Activated CD8-positive, alpha-beta memory T cell treated with anti-CD3 and anti-CD28 coated beads, Interleukin-2, amount 50 U/mL, for 24 hours (primary cell): ENCODE measurements around the gene GNAS-AS1.
"Not testable (repeated sequence)": the region's sequence is repeated elsewhere in the genome, so short reads cannot be mapped to it uniquely, and the experiment has no call there.

Experiments used
- DNase-seq: peaks from one replicate; pipeline ENCODE4 v3.0.0-alpha.2; 2020; ENCODE audit errors: extremely low read depth

GNAS-AS1 gene

DNA sequence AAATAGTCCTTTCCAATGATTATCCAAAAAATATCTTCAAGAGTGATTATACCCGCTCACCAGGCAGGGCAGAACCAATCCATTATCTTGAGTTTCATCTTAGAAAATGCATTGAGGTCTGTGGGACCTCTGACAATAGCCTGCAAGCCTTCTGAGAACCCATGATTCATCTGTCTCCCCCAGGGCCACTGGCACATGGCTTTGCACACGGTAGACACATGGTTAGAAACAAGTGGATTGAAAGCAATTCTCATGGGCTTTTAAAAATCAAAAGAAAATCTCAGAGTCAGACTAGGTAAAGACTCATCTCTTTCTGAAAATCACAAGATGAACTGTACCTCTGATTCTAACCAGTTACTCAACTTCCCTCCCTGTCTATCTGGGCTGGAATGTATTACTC, 15.5 kb downstream of the GNAS-AS1 start:
- no peak for DNase-seq

DNA sequence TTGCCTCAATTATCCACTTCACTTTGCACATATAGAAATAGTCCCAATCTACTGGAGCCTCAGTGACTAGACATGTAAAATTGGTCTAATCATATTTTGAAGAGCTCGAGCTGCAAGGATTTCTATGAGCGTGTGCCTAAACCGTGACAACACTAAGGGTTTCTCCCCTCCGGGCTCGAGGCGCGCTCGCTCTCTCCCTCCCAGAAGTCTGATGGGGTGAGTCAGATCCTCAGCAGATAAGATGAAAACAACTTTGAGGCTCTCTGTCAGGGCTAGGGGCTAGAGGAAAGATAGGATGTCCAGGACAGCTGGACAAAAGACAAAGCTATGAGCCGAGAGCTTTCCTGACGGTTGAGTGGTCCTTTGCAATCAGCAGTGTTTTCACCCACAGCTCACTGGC, 16.8 kb downstream of the GNAS-AS1 start:
- DNase-seq = no peak

DNA sequence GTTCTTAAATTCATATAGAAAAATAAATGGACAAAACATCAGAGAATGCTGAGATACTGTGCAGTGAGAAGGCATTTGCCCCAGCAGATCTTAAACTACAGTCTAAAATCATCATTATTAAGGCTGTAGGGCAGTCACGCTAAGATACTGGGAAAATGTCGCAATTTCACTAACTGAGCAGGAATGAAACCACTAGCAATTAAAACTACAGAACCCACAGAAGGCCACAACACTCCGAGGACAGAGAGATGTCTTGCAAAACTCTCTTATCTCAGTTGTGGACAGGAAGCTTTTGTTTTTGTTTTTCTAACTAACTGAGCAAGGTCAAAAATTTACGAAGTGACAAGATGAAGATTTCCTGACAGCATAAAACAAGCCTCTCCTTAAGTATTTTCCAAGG, 18.2 kb downstream of the GNAS-AS1 start:
- no peak for DNase-seq

DNA sequence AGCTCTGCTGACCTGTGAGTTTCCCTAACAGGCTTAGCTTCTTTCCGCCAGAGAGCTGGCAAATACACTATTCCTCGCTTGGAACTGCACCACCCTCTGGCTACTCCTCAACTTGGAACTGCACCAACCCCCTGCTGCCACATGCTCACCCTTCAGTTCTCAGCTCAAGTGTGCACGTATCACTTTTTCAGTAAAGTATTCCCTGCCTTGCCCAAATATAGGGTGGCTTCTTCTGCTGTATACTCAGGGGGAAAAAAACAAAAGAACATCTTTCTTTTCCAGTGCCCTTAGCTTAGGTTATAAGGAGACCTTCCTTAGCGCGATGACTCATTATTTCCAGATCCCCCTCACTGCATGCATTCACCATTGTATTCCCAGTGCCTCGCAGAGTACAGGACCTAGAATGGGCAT, 21.2 kb downstream of the GNAS-AS1 start:
- DNase-seq = no peak

DNA sequence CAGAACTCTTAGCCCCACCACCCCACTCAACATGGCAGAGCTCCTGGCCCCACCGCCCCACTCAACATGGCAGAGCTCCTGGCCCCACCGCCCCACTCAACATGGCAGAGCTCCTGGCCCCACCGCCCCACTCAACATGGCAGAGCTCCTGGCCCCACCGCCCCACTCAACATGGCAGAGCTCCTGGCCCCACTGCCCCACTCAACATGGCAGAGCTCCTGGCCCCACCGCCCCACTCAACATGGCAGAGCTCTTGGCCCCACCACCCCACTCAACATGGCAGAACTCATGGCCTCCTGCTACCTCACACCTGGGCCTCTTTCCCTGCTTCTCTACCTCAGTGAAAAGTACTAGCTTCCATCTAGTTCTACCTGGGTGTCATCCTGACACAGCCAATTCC, 21.9 kb downstream of the GNAS-AS1 start:
- not testable (repeated sequence) for DNase-seq

DNA sequence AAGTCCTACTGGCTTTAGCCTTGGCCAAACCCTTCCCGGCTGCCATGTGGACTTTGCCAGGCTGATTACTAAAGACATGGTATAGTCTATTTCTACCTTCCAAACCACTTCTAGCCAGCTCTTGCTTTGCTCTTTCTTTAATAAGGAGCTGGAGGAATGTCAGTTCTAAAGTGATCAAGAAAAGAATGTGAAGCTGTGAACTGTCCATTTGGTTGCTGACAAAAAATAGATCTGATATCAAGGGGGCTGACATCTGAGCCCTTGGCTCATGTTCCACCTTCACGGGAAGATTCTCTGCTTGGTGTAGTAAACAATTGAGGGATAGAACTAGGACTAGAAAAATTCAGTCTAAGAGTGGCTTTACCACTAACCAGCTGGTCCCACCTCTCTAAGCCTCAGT, 22.6 kb downstream of the GNAS-AS1 start:
- no peak for DNase-seq

DNA sequence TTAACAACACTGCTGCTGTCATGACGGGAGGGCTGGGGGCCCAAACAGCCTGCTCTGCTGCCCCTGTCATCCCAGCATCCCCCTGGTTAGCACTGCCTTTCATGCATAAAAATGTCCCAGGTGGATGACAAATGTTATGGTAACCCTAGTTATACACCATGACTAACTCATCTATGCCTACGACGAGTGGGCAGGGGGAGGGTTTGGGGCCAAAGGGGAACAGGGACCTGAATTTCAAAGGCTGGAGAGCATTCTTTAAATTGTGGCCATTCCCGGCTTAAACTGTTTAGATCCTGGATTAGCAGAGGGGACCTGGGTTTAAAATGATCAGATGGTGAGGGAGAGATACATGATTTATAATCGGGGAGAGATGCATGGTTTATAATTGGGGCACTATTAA, 24.4 kb downstream of the GNAS-AS1 start:
- DNase-seq = no peak

DNA sequence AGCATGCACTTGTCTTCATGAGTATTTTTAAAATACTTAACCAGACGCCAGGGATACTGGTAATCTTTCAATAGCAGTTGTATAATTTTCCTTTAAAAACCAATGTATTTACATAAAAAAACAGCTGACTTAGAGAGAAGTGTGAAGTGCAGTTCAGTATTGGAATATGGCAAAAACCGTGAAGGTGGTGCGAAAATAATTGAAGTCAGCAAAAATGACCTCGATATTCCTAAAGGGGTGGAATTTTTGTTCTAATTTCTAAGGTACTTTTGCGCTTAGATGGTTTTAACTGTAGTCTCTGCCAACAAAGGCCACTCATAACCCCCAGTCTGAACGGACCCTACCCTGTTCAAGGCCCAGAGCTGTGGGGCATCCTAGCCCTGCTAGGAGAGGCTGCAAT, 25.3 kb downstream of the GNAS-AS1 start:
- no peak for DNase-seq

DNA sequence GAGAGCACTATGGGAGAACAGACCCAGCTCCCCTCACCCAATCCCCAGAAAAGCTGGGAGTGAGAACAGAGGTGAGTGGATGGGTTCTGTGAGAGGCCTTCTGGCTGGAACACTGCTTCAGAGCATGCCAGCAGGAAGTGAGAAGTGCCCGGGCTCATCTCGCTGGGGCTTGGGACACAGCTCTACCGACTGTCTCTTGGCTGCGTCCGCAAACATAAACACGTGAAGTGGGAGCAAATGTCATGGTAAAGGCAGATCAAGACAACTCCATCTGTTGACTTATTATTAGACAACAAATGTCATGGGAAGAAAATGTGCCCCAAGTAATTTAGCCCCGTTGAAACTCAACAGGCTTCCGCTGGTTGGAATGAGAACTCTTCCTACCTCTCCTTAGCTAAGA, 25.9 kb downstream of the GNAS-AS1 start:
- DNase-seq = no peak

DNA sequence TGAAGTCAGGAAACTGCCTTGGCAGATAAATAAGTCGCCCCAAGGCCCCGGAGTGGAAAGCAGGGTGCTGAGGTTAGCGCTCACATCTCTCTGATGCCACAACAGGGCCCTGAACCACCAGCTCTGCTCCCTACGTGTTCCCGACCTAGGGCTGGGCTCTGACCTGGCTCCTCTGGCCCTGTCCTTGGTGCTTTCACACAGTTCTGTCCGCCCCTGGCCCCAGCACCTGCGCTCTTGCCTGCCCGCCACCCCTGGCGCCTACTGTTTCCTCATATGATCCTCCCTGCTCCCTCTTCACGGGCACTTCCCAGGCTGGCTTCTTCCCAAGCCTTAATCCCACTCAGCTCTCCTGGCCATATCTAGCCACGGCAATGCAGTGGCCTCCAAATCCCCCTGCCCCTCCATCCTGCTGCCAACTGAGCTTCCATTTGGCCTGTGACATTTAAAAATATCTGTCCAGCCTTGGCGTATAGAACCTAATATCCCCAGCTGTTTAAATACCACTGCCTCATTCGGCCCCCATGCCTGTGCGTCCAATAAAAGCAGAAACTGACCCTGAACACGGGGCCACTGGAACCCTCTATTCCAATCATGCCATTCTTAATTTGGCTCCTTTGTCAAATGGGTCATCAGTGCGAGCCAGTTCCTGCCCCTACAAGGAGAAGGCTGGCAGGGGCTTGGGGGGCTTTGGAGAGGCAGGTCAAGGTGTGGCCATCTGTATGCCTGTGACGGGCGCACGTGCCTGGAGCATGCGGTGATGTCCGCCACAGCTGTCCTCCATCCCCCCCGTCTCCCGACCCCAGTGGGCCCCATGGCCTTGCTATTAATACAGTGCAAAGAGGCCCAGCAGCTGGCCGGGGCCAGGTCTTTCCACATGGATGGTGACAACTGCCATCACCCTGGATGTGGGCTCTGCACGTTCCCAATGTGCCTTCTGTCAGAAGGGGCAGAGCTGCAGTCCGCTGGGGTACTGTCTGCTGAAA, 27.7 kb downstream of the GNAS-AS1 start:
- DNase-seq = no peak

DNA sequence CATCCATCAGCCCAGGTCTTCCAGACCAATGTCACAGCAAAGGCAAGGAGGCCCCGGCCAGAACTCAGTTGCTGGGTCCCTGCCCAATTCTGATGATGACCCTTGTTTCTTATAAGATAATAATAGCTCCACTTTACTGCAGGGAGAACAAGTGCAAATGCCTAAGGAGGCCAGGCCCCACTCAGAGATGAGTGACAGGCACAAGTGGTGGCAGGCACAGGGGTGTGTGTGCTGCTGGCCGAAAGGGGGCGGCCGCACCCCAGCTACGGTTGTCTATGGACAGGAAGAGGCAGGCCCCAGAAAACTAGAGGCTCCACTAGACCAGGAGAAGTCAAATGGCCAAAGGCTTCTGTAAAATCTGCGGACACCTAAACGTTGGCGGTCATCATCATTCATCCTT, 28.6 kb downstream of the GNAS-AS1 start:
- DNase-seq = no peak

DNA sequence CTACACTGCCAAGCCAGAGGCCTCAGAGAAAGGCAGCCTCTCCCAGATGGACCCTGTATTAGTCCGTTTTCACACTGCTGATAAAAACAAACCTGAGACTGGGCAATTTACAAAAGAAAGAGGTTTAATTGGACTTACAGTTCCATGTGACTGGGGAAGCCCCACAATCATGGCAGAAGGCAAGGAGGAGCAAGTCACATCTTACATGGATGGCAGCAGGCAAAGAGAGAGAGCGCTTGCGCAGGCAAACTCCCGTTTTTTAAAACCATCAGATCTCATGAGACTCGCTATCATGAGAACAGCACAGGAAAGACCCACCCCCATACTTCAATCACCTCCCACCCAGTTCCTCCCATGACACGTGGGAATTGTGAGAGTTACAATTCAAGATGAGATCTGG, 30.2 kb downstream of the GNAS-AS1 start:
- DNase-seq = not testable (repeated sequence)

DNA sequence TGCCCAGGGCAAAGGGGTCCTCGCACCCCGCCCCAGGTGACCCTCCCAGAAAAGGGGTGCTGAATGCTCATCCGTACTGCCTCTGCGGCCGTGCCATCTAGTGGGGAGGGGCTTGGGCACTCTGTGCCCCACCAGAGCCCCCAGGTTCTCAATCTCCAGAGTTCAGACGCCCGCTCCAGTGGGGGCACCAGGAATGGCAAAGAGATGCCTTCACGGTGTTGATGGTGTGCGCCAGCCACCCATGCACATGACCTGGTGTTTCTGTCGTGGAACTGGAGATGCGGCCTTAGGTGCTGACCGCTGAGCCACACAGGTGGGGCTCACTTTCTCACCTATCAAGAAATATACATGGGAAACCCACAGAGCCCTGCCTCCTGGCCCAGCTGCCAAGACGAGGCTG, 30.8 kb downstream of the GNAS-AS1 start:
- no peak for DNase-seq

DNA sequence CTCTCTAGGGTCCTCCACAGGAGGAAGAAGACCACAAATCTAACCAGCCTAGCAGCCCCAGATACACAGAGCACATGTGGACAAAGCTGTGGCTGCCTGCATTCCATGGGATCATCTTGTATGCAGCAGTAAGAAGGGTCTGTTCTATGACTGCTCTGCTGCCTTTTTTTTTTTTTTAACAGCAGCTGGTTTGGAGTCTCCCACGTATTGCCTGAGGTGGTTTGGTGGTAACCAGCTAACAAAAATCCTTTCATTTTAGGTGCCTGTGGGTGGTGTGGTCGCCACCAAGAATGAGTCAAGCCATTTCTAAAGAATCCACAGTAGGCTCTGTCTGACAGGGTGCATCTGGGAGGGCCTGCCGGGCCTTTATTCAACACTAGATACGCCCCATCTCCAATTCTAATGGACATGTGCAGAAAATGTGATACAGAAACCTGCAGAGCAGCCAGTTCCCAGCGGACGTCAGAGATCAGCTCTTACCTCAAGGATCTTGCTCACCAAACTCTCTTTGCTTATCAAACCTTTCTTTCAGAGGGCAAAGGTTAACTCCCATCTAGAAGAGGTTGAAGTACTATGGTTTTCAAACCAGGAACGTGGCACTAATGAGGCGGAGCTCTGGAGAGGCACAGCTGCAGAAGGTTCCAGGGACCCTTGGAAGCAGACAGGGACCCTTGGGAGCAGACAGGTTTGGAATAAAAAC, 32.0 kb downstream of the GNAS-AS1 start:
- peak; percentile 27 for DNase-seq

DNA sequence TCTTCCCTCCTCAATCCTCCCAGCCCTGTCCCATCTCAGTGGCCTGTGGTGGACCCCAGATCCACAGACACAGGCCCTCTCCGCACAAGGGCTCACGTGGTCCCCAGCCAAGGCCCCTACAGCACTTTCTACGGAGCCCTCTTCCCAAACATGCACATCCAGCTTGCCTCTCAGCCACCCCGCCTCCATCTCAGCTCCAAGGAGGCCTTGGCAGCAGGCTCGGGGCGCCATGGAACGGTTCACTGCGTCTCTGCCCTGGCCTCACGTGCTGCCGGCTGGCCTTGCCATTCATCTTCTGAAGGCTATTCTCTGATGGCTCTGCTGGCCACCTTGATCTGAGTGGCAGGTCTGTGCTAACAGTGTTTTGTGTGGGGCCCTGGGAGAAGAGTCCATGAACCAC, 33.0 kb downstream of the GNAS-AS1 start:
- DNase-seq = no peak

DNA sequence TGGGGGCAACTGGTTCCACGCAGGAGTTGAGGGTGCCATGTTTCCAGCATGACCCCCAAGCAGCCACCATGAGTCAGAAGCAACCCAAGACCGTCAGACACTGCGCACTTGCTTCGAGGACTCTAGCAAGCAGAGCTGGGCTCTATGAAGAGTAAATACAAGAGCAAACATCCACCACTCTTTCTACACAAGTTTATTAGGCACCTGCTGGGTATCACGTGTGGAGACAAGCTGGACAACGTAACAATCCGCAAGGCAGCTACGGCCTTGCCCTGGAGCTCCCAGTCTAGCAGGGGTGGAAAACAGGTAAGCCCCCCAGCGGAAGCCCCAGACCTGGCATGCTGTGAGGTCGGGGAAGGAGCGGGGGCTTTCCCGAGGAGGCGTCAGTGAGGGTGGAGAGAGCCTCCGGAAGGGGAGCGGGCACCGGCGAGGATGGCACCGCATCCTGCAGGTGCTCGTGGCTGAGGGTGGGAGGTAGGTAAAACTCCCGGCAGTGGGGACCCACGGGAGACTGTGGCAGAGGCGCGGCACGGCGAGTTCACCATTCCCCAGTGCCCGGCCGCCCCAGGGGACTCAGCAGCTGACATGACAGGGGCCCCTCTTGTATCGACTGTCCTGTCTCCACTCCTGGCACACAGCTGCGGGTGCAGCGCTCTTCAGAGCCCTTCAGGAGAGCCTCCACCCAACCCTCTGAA, 33.6 kb downstream of the GNAS-AS1 start:
- DNase-seq = no peak

DNA sequence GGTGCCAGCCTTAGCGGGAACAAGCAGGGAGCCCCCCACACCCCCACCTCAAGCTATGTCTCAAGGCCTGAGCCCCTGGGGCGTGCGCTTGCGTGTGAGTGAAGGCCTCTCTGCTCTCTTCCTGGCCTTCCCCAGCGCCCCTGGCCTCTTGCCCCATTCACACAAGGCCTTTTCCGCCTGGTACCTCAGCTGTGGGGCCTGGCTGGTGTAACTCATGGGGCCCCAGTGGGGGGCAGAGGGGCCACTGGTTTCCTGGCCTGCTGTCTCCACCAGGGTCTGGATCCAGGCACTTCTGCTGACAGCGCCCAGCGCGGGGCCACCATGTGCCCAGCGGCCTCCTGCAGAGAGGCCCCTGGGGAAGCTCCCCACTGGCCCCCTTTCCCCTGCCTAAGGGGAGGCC, 34.7 kb downstream of the GNAS-AS1 start:
- no peak for DNase-seq

DNA sequence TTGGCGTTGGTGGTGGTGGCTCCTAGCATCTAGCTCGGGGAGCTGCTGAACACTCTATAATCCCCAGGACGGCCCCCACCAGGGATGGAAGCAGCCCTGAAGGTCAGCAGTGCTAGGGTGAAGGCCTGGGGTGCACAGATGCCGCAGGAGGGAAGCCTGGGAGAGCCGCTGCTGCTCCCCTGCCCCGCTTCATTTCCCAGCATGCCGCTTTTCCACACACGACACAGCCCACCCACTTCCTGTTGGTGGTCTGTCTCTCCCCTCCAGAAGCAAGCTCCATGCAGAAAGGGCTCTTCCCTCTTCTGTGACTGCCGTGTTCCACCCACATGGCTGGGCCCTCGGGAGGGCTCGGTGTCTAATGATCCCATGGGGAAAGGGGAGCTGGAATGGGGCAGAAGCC, 35.3 kb downstream of the GNAS-AS1 start:
- DNase-seq = no peak

DNA sequence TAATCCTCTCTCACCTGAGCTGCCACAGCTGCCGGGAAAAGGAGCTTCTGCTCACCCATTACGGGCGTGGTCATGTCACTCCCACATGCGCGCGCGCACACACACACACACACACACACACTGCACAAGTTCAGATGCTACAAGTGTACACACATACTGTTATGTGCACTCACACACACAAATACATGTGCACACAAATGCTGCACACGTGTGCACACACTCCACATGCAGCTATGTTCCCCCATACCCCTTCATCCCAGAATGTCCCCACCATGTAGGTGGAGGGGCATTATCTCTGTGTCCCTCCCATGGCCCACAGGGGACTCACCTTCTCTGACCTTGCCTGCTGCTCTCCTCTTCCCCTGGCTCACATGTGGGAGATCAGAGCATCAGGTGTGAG, 37.3 kb downstream of the GNAS-AS1 start:
- DNase-seq = no peak

DNA sequence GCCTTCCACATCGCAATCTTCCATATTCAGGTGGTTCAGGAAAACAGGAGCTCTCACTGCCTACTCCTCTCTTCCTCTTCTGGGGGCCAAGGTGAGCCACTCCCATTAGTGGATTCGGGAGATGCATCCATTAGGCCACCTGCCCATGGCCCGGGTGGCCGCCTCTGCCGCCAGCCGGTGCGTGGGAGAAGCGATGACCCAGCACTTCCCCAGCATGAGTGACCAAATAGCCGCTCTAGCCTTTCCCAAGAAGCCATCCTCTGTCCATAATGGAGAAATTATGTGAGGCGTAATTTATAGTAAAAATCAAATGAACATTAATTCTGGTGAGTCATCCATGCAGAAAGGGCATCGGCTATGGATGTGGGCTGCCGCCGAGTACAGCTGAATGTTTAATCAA, 39.4 kb downstream of the GNAS-AS1 start:
- DNase-seq = no peak

DNA sequence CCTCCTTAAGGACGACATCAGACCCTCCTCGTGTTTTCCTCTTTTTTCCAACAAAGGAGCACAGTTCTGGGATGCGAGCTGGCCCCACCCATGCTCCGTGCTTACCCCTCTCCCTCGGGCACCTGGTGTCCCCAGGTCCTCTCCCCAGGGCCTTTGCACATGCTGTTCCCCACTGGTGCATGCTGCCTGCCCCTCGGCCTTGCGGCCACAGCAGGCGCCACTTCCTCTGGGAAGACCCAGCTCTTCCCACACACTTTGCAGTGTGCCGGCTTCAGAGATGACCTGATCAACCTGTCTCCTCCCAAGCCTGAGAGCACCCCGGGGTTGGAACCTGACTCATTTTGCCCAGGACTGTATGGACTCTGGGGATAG, 39.8 kb downstream of the GNAS-AS1 start:
- no peak for DNase-seq

DNA sequence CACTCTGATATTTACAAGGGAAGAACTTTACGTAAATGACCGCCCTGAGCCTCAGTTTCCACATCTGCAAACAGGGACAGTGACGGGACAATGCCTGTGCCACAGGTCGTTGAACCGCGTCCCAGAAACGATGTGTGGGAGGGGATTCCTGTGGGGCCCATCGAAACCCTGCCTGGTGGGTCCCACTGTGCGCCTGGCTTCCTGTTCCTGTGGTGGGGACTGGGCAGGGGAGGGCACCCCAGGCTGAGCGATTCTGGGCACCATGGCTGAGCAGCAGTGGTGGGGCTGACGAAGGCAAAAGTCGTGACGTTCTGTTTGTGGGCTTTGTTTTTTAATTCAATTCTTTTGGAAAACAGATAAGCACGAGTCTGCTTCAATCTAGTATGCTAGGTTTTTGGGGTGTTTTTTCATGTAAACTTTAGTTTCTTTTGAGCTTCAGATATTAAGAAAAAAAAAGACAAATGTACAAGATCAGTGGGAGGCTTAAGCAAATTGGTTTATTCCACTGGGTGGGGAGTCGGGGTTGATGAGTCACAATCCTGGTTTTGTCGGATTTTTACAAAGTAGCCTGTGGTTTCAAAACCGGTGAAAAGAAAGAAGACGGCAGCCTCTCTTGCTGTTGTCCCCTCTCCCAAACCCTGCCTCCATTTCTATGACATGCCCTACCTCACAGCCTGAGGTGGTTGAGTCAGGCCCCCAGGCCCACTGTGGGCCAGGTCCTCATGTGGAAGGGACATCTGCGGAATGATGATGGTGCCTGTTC, 40.4 kb downstream of the GNAS-AS1 start:
- DNase-seq = no peak
